DND-41 (cell line): Measurements from ENCODE around the gene CCDC71L.

ENCODE experiments used
- CTCF ChIP-seq: IDR thresholded peaks from 2 replicates; pipeline ENCODE4 v1.5.1; 2012; ENCODE audit warnings: borderline replicate concordance, low read length, moderate library complexity, mild to moderate bottlenecking; ENCODE audit not compliant: poor library complexity, severe bottlenecking; ENCODE audit errors: extremely low read depth
- EZH2 ChIP-seq: IDR thresholded peaks from 3 replicates; pipeline ENCODE4 v1.6.1; 2012; ENCODE audit warnings: borderline replicate concordance, low read depth, mild to moderate bottlenecking, moderate library complexity, low read length, inconsistent platforms; ENCODE audit not compliant: severe bottlenecking

GRCh38 chr7:106623315-106623660, 37.7 kb downstream of the CCDC71L start:
- TF ChIP-seq CTCF: no peak
- TF ChIP-seq EZH2: no peak
